Epithelial cell of proximal tubule (primary cell): ENCODE results near the gene DIAPH2. TPM values are rescaled to one million over a fixed set of nuclear protein-coding genes. Genes with fewer than 3 reads are reported as not detected.
A peak's percentile ranks its signal among the peaks of the same experiment; 100 is the strongest.

Experiments
- DNase-seq: peaks from one replicate; pipeline ENCODE4 v3.0.0-alpha.2; 2011; ENCODE audit warnings: low read depth
- H3K4me3 ChIP-seq: 2 replicates; pipeline ENCODE4 v1.5.1; 2011; ENCODE audit warnings: low read depth, mild to moderate bottlenecking, low read length
- CTCF ChIP-seq: conservative IDR thresholded peaks from 2 replicates; pipeline ENCODE4 v1.5.1; 2012; ENCODE audit warnings: low read depth, mild to moderate bottlenecking, low read length
- total RNA-seq: library from RNA; depleted of rRNA; stranded (reverse); fragments of >200 nt; gene quantifications from 2 replicates; pipeline ENCODE4 v1.2.3, GENCODE V29; 2015

DIAPH2 gene
- total RNA-seq, 1 donor from 2014 or later = 15.1 TPM

GRCh38 chrX:97119474-97120109, 434.9 kb downstream of the DIAPH2 start:
- DNase-seq = no peak
- no peak overlapping the region for H3K4me3 ChIP-seq
- TF ChIP-seq CTCF = no peak

DNA sequence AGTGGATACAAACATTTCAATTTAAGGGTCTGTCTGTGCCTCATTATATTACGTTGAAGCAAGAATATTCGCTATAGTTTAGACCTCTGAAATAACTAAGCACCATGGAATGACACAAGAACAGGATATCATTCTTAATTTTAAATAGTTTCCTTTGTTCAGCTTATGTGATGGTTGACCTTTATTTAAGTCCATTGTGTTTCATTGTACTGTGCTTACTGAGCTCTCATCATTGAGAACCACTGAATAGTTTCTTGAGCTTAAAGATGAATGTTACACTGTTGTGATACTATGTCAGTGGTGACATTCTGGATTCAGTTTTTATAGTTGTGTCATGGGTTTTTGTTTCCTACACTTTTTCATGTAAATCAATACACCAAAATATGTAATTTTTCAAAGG, 438.4 kb downstream of the DIAPH2 start:
- DNase-seq = no peak
- TF ChIP-seq CTCF = no peak

GRCh38 chrX:97126020-97126419, 441.4 kb downstream of the DIAPH2 start:
- peak; percentile 20 for DNase-seq
- no peak for TF ChIP-seq CTCF
- H3K4me3 ChIP-seq = no peak overlapping the region

More for the DNA sequence above, 438.4 kb downstream of the DIAPH2 start:
- H3K4me3 ChIP-seq = no peak overlapping the region

GRCh38 chrX:97132664-97133415, 448.2 kb downstream of the DIAPH2 start:
- no peak for TF ChIP-seq CTCF
- DNase-seq = peak; percentile 40
- no peak overlapping the region for H3K4me3 ChIP-seq

DNA sequence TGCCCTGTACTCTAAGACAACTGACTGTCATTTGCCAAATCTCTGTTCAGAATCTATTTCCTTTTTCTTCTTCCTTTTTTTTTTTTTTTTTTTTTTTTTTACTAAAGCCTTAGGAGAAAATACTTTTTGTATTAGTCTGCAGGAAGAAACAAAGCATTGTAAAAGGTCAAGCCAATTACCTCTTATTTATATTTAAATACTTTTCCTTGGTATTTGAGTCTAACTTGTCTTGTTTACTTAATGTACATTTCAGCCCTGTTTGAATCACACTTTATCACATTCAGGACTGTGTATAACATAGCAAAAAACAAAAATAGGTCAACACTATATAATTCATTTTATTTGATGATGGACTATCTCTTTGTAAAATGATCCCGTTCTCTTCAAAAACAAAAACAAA, 461.3 kb downstream of the DIAPH2 start:
- H3K4me3 ChIP-seq = no peak overlapping the region
- no peak for TF ChIP-seq CTCF
- no peak for DNase-seq

GRCh38 chrX:97155816-97156215, 471.2 kb downstream of the DIAPH2 start:
- no peak overlapping the region for H3K4me3 ChIP-seq
- TF ChIP-seq CTCF = no peak
- DNase-seq = no peak
